Measurements from ENCODE around the gene NYAP2.

DNA sequence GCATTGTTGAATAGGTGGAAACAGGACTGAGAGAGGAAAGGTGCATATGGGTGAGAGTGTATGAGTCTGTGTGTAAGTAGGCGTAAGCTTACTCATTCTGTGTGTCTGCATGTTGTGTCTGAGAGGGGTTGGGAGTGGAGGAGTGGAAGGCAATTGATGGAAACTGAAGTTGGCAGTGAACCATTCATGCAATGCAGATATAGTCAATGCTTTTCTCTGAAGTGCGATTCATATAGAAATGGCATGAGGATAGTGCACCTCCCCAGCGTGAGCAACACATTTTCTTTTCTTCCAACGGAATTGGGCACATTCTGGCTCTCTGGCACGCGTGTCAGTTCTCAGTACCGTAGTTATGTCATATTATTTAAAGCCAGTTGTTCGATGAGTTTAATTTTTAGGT lies 250.5 kb downstream of the NYAP2 start:
- no peak for TF ChIP-seq CTCF (IDR thresholded peaks at IDR 0.05)
- TF ChIP-seq POLR2A (IDR thresholded peaks at IDR 0.05) = no peak

Measured in uterus (tissue), 2 donors.